Adipocyte (in vitro differentiated cells): ENCODE results near the gene PRAMEF1.
"Not testable (repeated sequence)": the region's sequence is repeated elsewhere in the genome, so short reads cannot be mapped to it uniquely, and the experiment has no call there.

Experiments
- DNase-seq: peaks from one replicate; pipeline ENCODE4 v3.0.0-alpha.2; 2015; ENCODE audit warnings: low read depth
- H3K27me3 ChIP-seq: replicated peaks from 2 replicates; pipeline ENCODE4 v1.7.0; 2013; ENCODE audit warnings: mild to moderate bottlenecking, low read length, moderate library complexity; ENCODE audit not compliant: control insufficient read depth, insufficient read depth
- H3K36me3 ChIP-seq: 2 replicates; pipeline ENCODE4 v1.7.0; 2013; ENCODE audit warnings: low read length, mild to moderate bottlenecking, moderate library complexity; ENCODE audit not compliant: control insufficient read depth, insufficient read depth, severe bottlenecking
- H3K4me1 ChIP-seq: 2 replicates; pipeline ENCODE4 v1.7.0; 2013; ENCODE audit warnings: mild to moderate bottlenecking, low read length, moderate library complexity; ENCODE audit not compliant: control insufficient read depth, insufficient read depth
- H3K4me3 ChIP-seq: 2 replicates; pipeline ENCODE4 v1.7.0; 2013; ENCODE audit warnings: mild to moderate bottlenecking, low read length, moderate library complexity
- H3K9ac ChIP-seq: 2 replicates; pipeline ENCODE4 v1.7.0; 2013; ENCODE audit warnings: mild to moderate bottlenecking, low read length, moderate library complexity
- H3K9me3 ChIP-seq: 2 replicates; pipeline ENCODE4 v1.7.0; 2013; ENCODE audit warnings: mild to moderate bottlenecking, low read length, moderate library complexity; ENCODE audit not compliant: control insufficient read depth

Gene PRAMEF1

GRCh38 chr1:12776801-12777557 lies 14.2 kb upstream of the PRAMEF1 start:
- no peak for DNase-seq
- peaks cover 13% of the 10 kb centered on the region for H3K9me3 ChIP-seq
- H3K27me3 ChIP-seq, result peaks cover 25% of the 10 kb centered on the region

GRCh38 chr1:12778061-12778460 lies 13.1 kb upstream of the PRAMEF1 start:
- Histone ChIP-seq H3K4me1 (no peaks in the 10 kb centered on the region), H3K9ac (no peak overlapping the region), H3K36me3 (no peaks in the 10 kb centered on the region), H3K27me3 (peaks cover 15% of the 10 kb centered on the region), H3K9me3 (peaks cover 13% of the 10 kb centered on the region), H3K4me3 (no peak overlapping the region)
- no peak for DNase-seq

More at GRCh38 chr1:12776801-12777557, 14.2 kb upstream of the PRAMEF1 start:
- no peaks in the 10 kb centered on the region for H3K4me1 ChIP-seq
- H3K4me3 ChIP-seq, result no peak overlapping the region
- no peak overlapping the region for H3K9ac ChIP-seq
- H3K36me3 ChIP-seq, result no peaks in the 10 kb centered on the region

- no peak for DNase-seq
- no peak overlapping the region for H3K9ac ChIP-seq
- no peaks in the 10 kb centered on the region for H3K36me3 ChIP-seq
- peaks cover 9% of the 10 kb centered on the region for H3K27me3 ChIP-seq
- no peak overlapping the region for H3K4me3 ChIP-seq
- no peaks in the 10 kb centered on the region for H3K4me1 ChIP-seq
- H3K9me3 ChIP-seq, result peaks cover 8% of the 10 kb centered on the region
Measured at GRCh38 chr1:12778907-12779306, 12.3 kb upstream of the PRAMEF1 start.

- not testable (repeated sequence) for H3K27me3 ChIP-seq, H3K4me3 ChIP-seq, H3K36me3 ChIP-seq, H3K4me1 ChIP-seq, DNase-seq, H3K9ac ChIP-seq
- peaks cover 11% of the 10 kb centered on the region for H3K9me3 ChIP-seq
Measured at GRCh38 chr1:12781488-12781887, 9.7 kb upstream of the PRAMEF1 start.

GRCh38 chr1:12783783-12784182 lies 7.4 kb upstream of the PRAMEF1 start:
- DNase-seq, H3K4me3 ChIP-seq, H3K4me1 ChIP-seq, H3K27me3 ChIP-seq, H3K36me3 ChIP-seq, H3K9ac ChIP-seq: not testable (repeated sequence)
- peaks cover 11% of the 10 kb centered on the region for H3K9me3 ChIP-seq

GRCh38 chr1:12784729-12785128 lies 6.5 kb upstream of the PRAMEF1 start:
- DNase-seq, H3K9ac ChIP-seq, H3K4me1 ChIP-seq, H3K4me3 ChIP-seq, H3K27me3 ChIP-seq, H3K36me3 ChIP-seq: not testable (repeated sequence)
- peaks cover 11% of the 10 kb centered on the region for H3K9me3 ChIP-seq

- DNase-seq, result no peak
- Histone ChIP-seq H3K9me3 (no peaks in the 10 kb centered on the region), H3K27me3 (no peaks in the 10 kb centered on the region), H3K36me3 (no peaks in the 10 kb centered on the region), H3K9ac (no peak overlapping the region), H3K4me3 (no peak overlapping the region), H3K4me1 (no peaks in the 10 kb centered on the region)
Measured at GRCh38 chr1:12798911-12799310, 7.7 kb downstream of the PRAMEF1 start.

GRCh38 chr1:12799730-12800129 lies 8.5 kb downstream of the PRAMEF1 start:
- Histone ChIP-seq H3K4me3 (no peak overlapping the region), H3K9ac (no peak overlapping the region)
- no peak for DNase-seq

GRCh38 chr1:12809933-12810332 lies 18.7 kb downstream of the PRAMEF1 start:
- Histone ChIP-seq H3K9ac (no peak overlapping the region), H3K4me1 (no peaks in the 10 kb centered on the region), H3K27me3 (no peaks in the 10 kb centered on the region)

More at GRCh38 chr1:12799730-12800129, 8.5 kb downstream of the PRAMEF1 start:
- H3K27me3 ChIP-seq, result no peaks in the 10 kb centered on the region
- no peaks in the 10 kb centered on the region for H3K4me1 ChIP-seq
- H3K36me3 ChIP-seq, result no peaks in the 10 kb centered on the region
- H3K9me3 ChIP-seq, result peaks cover 3% of the 10 kb centered on the region

GRCh38 chr1:12810691-12811408 lies 19.7 kb downstream of the PRAMEF1 start:
- no peaks in the 10 kb centered on the region for H3K4me1 ChIP-seq
- no peaks in the 10 kb centered on the region for H3K36me3 ChIP-seq
- no peaks in the 10 kb centered on the region for H3K9me3 ChIP-seq
- no peak overlapping the region for H3K9ac ChIP-seq
- H3K27me3 ChIP-seq, result no peaks in the 10 kb centered on the region
- DNase-seq, result no peak
- no peak overlapping the region for H3K4me3 ChIP-seq

More at GRCh38 chr1:12809933-12810332, 18.7 kb downstream of the PRAMEF1 start:
- Histone ChIP-seq H3K9me3 (peaks cover 6% of the 10 kb centered on the region), H3K4me3 (no peak overlapping the region), H3K36me3 (no peaks in the 10 kb centered on the region)
- DNase-seq, result no peak

- Histone ChIP-seq H3K9me3 (no peaks in the 10 kb centered on the region), H3K4me1 (no peaks in the 10 kb centered on the region), H3K4me3 (no peak overlapping the region), H3K9ac (no peak overlapping the region), H3K36me3 (no peaks in the 10 kb centered on the region), H3K27me3 (no peaks in the 10 kb centered on the region)
- no peak for DNase-seq
Measured at GRCh38 chr1:12811409-12811784, 20.2 kb downstream of the PRAMEF1 start.
